ENCODE data around the gene PPIF.
A peak's percentile ranks its signal among the peaks of the same experiment; 100 is the strongest.

Gene PPIF

GRCh38 chr10:79349072-79349491 lies 1.8 kb downstream of the PPIF start (continued):
- no peak for TF ChIP-seq FEZF1 (tag by site-specific recombination; IDR thresholded peaks at IDR 0.05)

GRCh38 chr10:79349766-79350406 lies 2.6 kb downstream of the PPIF start:
- CTCF ChIA-PET: no interaction called here
- no peak overlapping the region for H3K27ac ChIP-seq (ENCODE audit: extremely low read depth, low read depth, low read length)
- H3K36me3 ChIP-seq (ENCODE audit: control insufficient read depth in 2 of 2, insufficient read depth in 1 of 2, low read length in 2 of 2): peaks cover 2 to 66% of the 10 kb centered on the region in 2 experiments

GRCh38 chr10:79350407-79351154 lies 3.3 kb downstream of the PPIF start:
- ChIA-PET CTCF (interaction anchor here (0.7 kb wide), 1 partner anchor 12 kb away, joined by 3 read pairs; no protein-coding TSS in a partner anchor), POLR2A (interaction anchor here (1.4 kb wide), 1 partner anchor 10 kb away, joined by 5 read pairs; no protein-coding TSS in a partner anchor)
- no peaks in the 10 kb centered on the region for H3K9me3 ChIP-seq (ENCODE audit: control insufficient read depth, insufficient read depth, low read depth, low read length)
- peaks cover 7 to 73% of the 10 kb centered on the region in 2 experiments for H3K36me3 ChIP-seq (ENCODE audit: control insufficient read depth in 2 of 2, insufficient read depth in 1 of 2, low read length in 2 of 2)
- H3K27ac ChIP-seq (ENCODE audit: extremely low read depth, low read depth, low read length): no peak overlapping the region
- H3K4me1 ChIP-seq (ENCODE audit: control insufficient read depth, insufficient read depth, low read length): no peaks in the 10 kb centered on the region
- no peak for TF ChIP-seq OVOL3 (tag by site-specific recombination; IDR thresholded peaks at IDR 0.05)
- peak; percentile 38; the same call in 1 of the 2 replicates for TF ChIP-seq SCRT2 (tag by site-specific recombination; IDR thresholded peaks at IDR 0.05)
- no peak overlapping the region for H3K4me3 ChIP-seq (ENCODE audit: low read depth, low read length)

More at GRCh38 chr10:79349766-79350406, 2.6 kb downstream of the PPIF start:
- Histone ChIP-seq H3K9me3 (ENCODE audit: control insufficient read depth, insufficient read depth, low read depth, low read length) (no peaks in the 10 kb centered on the region), H3K4me1 (ENCODE audit: control insufficient read depth, insufficient read depth, low read length) (no peaks in the 10 kb centered on the region), H3K4me3 (ENCODE audit: low read depth, low read length) (no peak overlapping the region)
- TF ChIP-seq ZBTB20 (tag by site-specific recombination; IDR thresholded peaks at IDR 0.05): no peak
- POLR2A ChIA-PET: interaction anchor here (2.4 kb wide), 1 partner anchor 16 kb away, joined by 12 read pairs; no protein-coding TSS in a partner anchor

- Histone ChIP-seq H3K36me3 (ENCODE audit: control insufficient read depth in 2 of 2, insufficient read depth in 1 of 2, low read length in 2 of 2) (peaks cover 7 to 81% of the 10 kb centered on the region in 2 experiments), H3K4me3 (ENCODE audit: low read depth, low read length) (no peak overlapping the region), H3K4me1 (ENCODE audit: control insufficient read depth, insufficient read depth, low read length) (no peaks in the 10 kb centered on the region), H3K9me3 (ENCODE audit: control insufficient read depth, insufficient read depth, low read depth, low read length) (no peaks in the 10 kb centered on the region), H3K27ac (ENCODE audit: extremely low read depth, low read depth, low read length) (no peak overlapping the region)
- POLR2A ChIA-PET: interaction anchor here (1.4 kb wide), 1 partner anchor 11 kb away, joined by 5 read pairs; no protein-coding TSS in a partner anchor
- TF ChIP-seq ZNF513 (tag by site-specific recombination; IDR thresholded peaks at IDR 0.05) (no peak), ZBTB11 (tag by site-specific recombination; conservative IDR thresholded peaks at IDR 0.05; ENCODE audit: low read depth) (no peak), ZFP41 (tag by site-specific recombination; IDR thresholded peaks at IDR 0.05; ENCODE audit: borderline replicate concordance) (no peak), ZNF362 (tag by site-specific recombination; IDR thresholded peaks at IDR 0.05) (no peak), YY2 (tag by site-specific recombination; IDR thresholded peaks at IDR 0.05) (no peak), ZNF169 (tag by site-specific recombination; IDR thresholded peaks at IDR 0.05) (no peak), SCRT2 (tag by site-specific recombination; IDR thresholded peaks at IDR 0.05) (no peak), ZNF701 (tag by site-specific recombination; IDR thresholded peaks at IDR 0.05) (no peak), ZNF792 (tag by site-specific recombination; IDR thresholded peaks at IDR 0.05) (no peak), ZSCAN23 (tag by site-specific recombination; IDR thresholded peaks at IDR 0.05) (no peak), ZFP37 (tag by site-specific recombination; IDR thresholded peaks at IDR 0.05) (no peak)
- CTCF ChIA-PET: interaction anchor here (0.7 kb wide), 1 partner anchor 12 kb away, joined by 3 read pairs; no protein-coding TSS in a partner anchor
These were observed 4.1 kb downstream of the PPIF start for GRCh38 chr10:79351332-79351731.
